Natural killer cell treated with Interleukin-12 subunit alpha and Interleukin-12 subunit beta and Interleukin-15 and Interleukin-18, amount 100 ng/mL, for 72 hours (primary cell): ENCODE results near the gene MAFG. TPM values are rescaled to one million over a fixed set of nuclear protein-coding genes. Genes with fewer than 3 reads are reported as not detected.

Source experiments
- total RNA-seq, 2 donors: library from RNA; stranded (reverse); gene quantifications; one replicate each; pipeline ENCODE4 v1.2.3, GENCODE V29; 2022

MAFG gene
- total RNA-seq, 2 donors from 2014 or later = 26.7 to 49.4 TPM

Other genes with a start within 250 kb of the MAFG start
- 10 to 100 TPM; 35.5 to 54.7 TPM for gene ARL16, start 243.9 kb downstream of the MAFG start, total RNA-seq
- gene HGS, start 243.7 kb downstream of the MAFG start, total RNA-seq = 100 to 1,000 TPM; 140 to 220 TPM
- 100 to 1,000 TPM in 1 of 2 donors, 10 to 100 TPM in 1; 98.7 to 226 TPM for gene MRPL12, start 224.4 kb downstream of the MAFG start, total RNA-seq
- 10 to 100 TPM; 17.5 to 36.3 TPM for gene SLC25A10, start 215.5 kb downstream of the MAFG start, total RNA-seq
- gene GCGR, start 123.6 kb downstream of the MAFG start, total RNA-seq = not detected
- gene MCRIP1, start 94.4 kb downstream of the MAFG start, total RNA-seq = 100 to 1,000 TPM in 1 of 2 donors, 10 to 100 TPM in 1; 83.9 to 104 TPM
- gene PPP1R27, start 92.7 kb downstream of the MAFG start, total RNA-seq = not detected
- gene P4HB, start 67.2 kb downstream of the MAFG start, total RNA-seq = 100 to 1,000 TPM; 691 to 774 TPM
- gene ARHGDIA, start 56.4 kb downstream of the MAFG start, total RNA-seq = 100 to 1,000 TPM; 874 to 929 TPM
- gene ALYREF, start 36.1 kb downstream of the MAFG start, total RNA-seq = 100 to 1,000 TPM; 159 to 302 TPM
- gene ANAPC11, start 36.0 kb downstream of the MAFG start, total RNA-seq = 100 to 1,000 TPM in 1 of 2 donors, 10 to 100 TPM in 1; 81.3 to 112 TPM
- under 1 TPM; 0.17 to 0.50 TPM for gene NPB, start 25.5 kb downstream of the MAFG start, total RNA-seq
- 10 to 100 TPM; 30.4 to 36.5 TPM for gene PCYT2, start 16.3 kb downstream of the MAFG start, total RNA-seq
- gene SIRT7, start 9.6 kb downstream of the MAFG start, total RNA-seq = 10 to 100 TPM; 69.4 to 77.6 TPM
- 10 to 100 TPM; 18.3 to 56.1 TPM for gene PYCR1, start 9.6 kb upstream of the MAFG start, total RNA-seq
- not detected for gene MYADML2, start 19.5 kb upstream of the MAFG start, total RNA-seq
- under 1 TPM in 1 of 2 donors, not detected in 1; 0.17 TPM for gene NOTUM, start 33.5 kb upstream of the MAFG start, total RNA-seq
- gene ASPSCR1, start 49.9 kb upstream of the MAFG start, total RNA-seq = 10 to 100 TPM; 21.6 to 46.8 TPM
- 100 to 1,000 TPM in 1 of 2 donors, 10 to 100 TPM in 1; 82.6 to 174 TPM for gene CENPX, start 95.1 kb upstream of the MAFG start, total RNA-seq
- gene LRRC45, start 95.6 kb upstream of the MAFG start, total RNA-seq = 10 to 100 TPM; 16.1 to 42.3 TPM
- 1 to 10 TPM; 3.0 to 6.1 TPM for gene RAC3, start 103.9 kb upstream of the MAFG start, total RNA-seq
- gene DCXR, start 110.0 kb upstream of the MAFG start, total RNA-seq = 100 to 1,000 TPM in 1 of 2 donors, 10 to 100 TPM in 1; 95.7 to 136 TPM
- gene RFNG, start 124.1 kb upstream of the MAFG start, total RNA-seq = 10 to 100 TPM; 18.2 to 23.1 TPM
- 100 to 1,000 TPM; 112 to 114 TPM for gene GPS1, start 124.2 kb upstream of the MAFG start, total RNA-seq
- 100 to 1,000 TPM; 125 to 196 TPM for gene DUS1L, start 138.1 kb upstream of the MAFG start, total RNA-seq
- gene FASN, start 170.5 kb upstream of the MAFG start, total RNA-seq = 100 to 1,000 TPM; 195 to 451 TPM